OCI-LY3 (cell line): Measurements from ENCODE around the gene CRISP3.

Experiments
- H2AFZ ChIP-seq: fragments of 200-600, 300-600 bp; shearing (Covaris generic); 2 replicates; pipeline ENCODE4 v1.6.0; 2014; ENCODE audit warnings: antibody characterized with exemption, low read depth, low read length
- H3K27ac ChIP-seq: fragments of 200-600, 300-600 bp; sonication (generic); 2 replicates; pipeline ENCODE4 v1.5.1; 2014; ENCODE audit warnings: mild to moderate bottlenecking, low read length, moderate library complexity, mixed read lengths
- H3K27me3 ChIP-seq: fragments of 200-600, 300-600 bp; sonication (generic); 2 replicates; pipeline ENCODE4 v1.6.1; 2014; ENCODE audit warnings: low read depth, low read length, mixed read lengths
- H3K36me3 ChIP-seq: fragments of 200-600, 300-600 bp; sonication (generic); replicated peaks from 2 replicates; pipeline ENCODE3; 2014; ENCODE audit warnings: low read depth, low read length, mixed read lengths
- H3K4me1 ChIP-seq: fragments of 300-600, 200-600 bp; sonication (generic); 2 replicates; pipeline ENCODE4 v1.6.1; 2014; ENCODE audit warnings: low read length, mixed read lengths
- H3K4me2 ChIP-seq: fragments of 200-600, 300-600 bp; sonication (generic); 2 replicates; pipeline ENCODE4 v1.6.1; 2014; ENCODE audit warnings: low read length, mixed read lengths
- H3K4me3 ChIP-seq: fragments of 300-600, 200-600 bp; sonication (generic); 2 replicates; pipeline ENCODE4 v1.5.1; 2014; ENCODE audit warnings: antibody characterized with exemption, mild to moderate bottlenecking, low read length, moderate library complexity
- H3K79me2 ChIP-seq: fragments of 300-600, 200-600 bp; shearing (Covaris generic); 2 replicates; pipeline ENCODE4 v1.6.1; 2014; ENCODE audit warnings: mild to moderate bottlenecking, low read length, mixed read lengths
- H3K9ac ChIP-seq: fragments of 300-600, 200-600 bp; shearing (Covaris generic); 2 replicates; pipeline ENCODE4 v1.6.0; 2014; ENCODE audit warnings: mild to moderate bottlenecking, low read length, moderate library complexity
- H3K9me3 ChIP-seq: fragments of 200-600, 300-600 bp; shearing (Covaris generic); 2 replicates; pipeline ENCODE4 v1.6.1; 2014; ENCODE audit warnings: low read length, mixed read lengths; ENCODE audit not compliant: insufficient read depth
- H4K20me1 ChIP-seq: fragments of 200-600, 300-600 bp; sonication (generic); 2 replicates; pipeline ENCODE4 v1.6.1; 2016; ENCODE audit warnings: low read length, mixed read lengths; ENCODE audit not compliant: insufficient read depth
- CTCF ChIP-seq: fragments of 200-600, 300-600 bp; sonication (generic); IDR thresholded peaks from 2 replicates; pipeline ENCODE4 v1.5.1; 2014; ENCODE audit warnings: antibody characterized with exemption, low read length, low read depth
- EZH2phosphoT487 ChIP-seq: fragments of 200-600 bp; shearing (Covaris generic); IDR thresholded peaks from 2 replicates; pipeline ENCODE4 v1.6.1; 2018; ENCODE audit warnings: antibody characterized with exemption, mixed run types, low read depth

Gene CRISP3

GRCh38 chr6:49739423-49739822, 4.8 kb downstream of the CRISP3 start:
- Histone ChIP-seq H2AFZ (no peak overlapping the region), H3K4me3 (no peak overlapping the region), H4K20me1 (no peaks in the 10 kb centered on the region), H3K27ac (no peak overlapping the region), H3K27me3 (no peaks in the 10 kb centered on the region), H3K79me2 (no peaks in the 10 kb centered on the region), H3K9ac (no peak overlapping the region), H3K4me2 (no peak overlapping the region), H3K36me3 (no peaks in the 10 kb centered on the region), H3K4me1 (peaks cover 4% of the 10 kb centered on the region), H3K9me3 (no peaks in the 10 kb centered on the region)
- TF ChIP-seq CTCF (no peak), EZH2phosphoT487 (no peak)

- Histone ChIP-seq H4K20me1 (no peaks in the 10 kb centered on the region), H3K4me3 (no peak overlapping the region), H3K4me2 (no peak overlapping the region), H3K9ac (no peak overlapping the region), H2AFZ (no peak overlapping the region), H3K27ac (no peak overlapping the region), H3K27me3 (no peaks in the 10 kb centered on the region), H3K79me2 (no peaks in the 10 kb centered on the region), H3K4me1 (no peaks in the 10 kb centered on the region), H3K9me3 (no peaks in the 10 kb centered on the region), H3K36me3 (no peaks in the 10 kb centered on the region)
- TF ChIP-seq EZH2phosphoT487 (no peak), CTCF (no peak)
Measured at GRCh38 chr6:49736017-49736508, 8.1 kb downstream of the CRISP3 start.

DNA sequence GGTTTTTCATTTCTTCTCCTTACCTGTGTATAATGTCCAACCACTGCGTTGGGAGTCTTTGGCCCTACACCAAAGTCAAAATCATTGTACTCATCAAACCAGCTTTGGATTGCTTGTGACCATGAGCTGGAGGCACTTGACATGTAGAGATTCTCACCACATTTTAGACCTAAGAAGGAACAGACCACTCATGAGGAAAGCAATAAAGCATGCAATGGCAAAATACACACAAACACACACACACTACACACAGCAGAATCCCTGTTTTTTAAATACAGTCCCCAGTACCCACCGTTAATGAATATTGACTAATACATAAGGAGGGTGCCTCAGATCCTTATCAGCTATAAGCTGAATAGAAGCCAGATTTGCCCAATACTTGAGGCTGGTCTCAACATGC, 10.5 kb downstream of the CRISP3 start:
- no peak overlapping the region for H3K4me2 ChIP-seq
- no peak overlapping the region for H3K4me3 ChIP-seq
- no peaks in the 10 kb centered on the region for H4K20me1 ChIP-seq
- H3K79me2 ChIP-seq = no peaks in the 10 kb centered on the region
- H3K36me3 ChIP-seq = no peaks in the 10 kb centered on the region
- no peaks in the 10 kb centered on the region for H3K9me3 ChIP-seq
- H3K4me1 ChIP-seq = no peaks in the 10 kb centered on the region
- no peaks in the 10 kb centered on the region for H3K27me3 ChIP-seq
- TF ChIP-seq EZH2phosphoT487 (no peak), CTCF (no peak)
- no peak overlapping the region for H2AFZ ChIP-seq
- no peak overlapping the region for H3K27ac ChIP-seq
- no peak overlapping the region for H3K9ac ChIP-seq

DNA sequence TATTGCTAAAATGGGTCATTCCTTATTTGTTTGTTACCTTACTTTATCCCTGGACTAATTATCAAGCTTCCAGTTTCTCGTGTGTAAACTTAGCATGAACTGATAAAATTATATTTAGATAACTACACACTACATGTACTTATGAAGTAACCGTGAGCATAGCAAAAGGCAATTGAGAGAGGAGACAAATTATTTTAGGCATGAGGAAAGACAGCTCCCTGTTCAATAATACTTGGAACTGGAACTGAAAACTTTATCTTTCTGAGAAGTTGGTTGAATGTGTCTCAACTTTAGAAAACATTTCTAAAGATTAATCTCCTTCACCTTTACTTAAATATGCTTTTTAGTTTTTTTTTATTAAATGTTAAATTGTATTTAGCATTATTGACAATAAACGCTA, 11.4 kb downstream of the CRISP3 start:
- H3K9ac ChIP-seq = no peak overlapping the region
- H3K4me1 ChIP-seq = no peaks in the 10 kb centered on the region
- H4K20me1 ChIP-seq = no peaks in the 10 kb centered on the region
- no peak overlapping the region for H3K27ac ChIP-seq
- TF ChIP-seq CTCF (no peak), EZH2phosphoT487 (no peak)
- no peaks in the 10 kb centered on the region for H3K27me3 ChIP-seq
- H3K79me2 ChIP-seq = no peaks in the 10 kb centered on the region
- no peaks in the 10 kb centered on the region for H3K9me3 ChIP-seq
- no peaks in the 10 kb centered on the region for H3K36me3 ChIP-seq
- no peak overlapping the region for H2AFZ ChIP-seq
- no peak overlapping the region for H3K4me3 ChIP-seq
- H3K4me2 ChIP-seq = no peak overlapping the region
